Lung (tissue), 12 donors: Measurements from ENCODE around the gene MAN2A2. TPM values are rescaled to one million over a fixed set of nuclear protein-coding genes. Genes with fewer than 3 reads are reported as not detected.

Experiments
- ATAC-seq: fragments of 200-7000 bp; cut with Tn5 transposase; one replicate; pipeline ENCODE4 v1.9.1; 2020; ENCODE audit warnings: moderate number of reproducible peaks; ENCODE audit not compliant: insufficient read depth, low FRiP score
- DNase-seq, 3 donors: peaks; one replicate each; pipeline ENCODE4 v3.0.0-alpha.2; 2013 to 2017
- H3K27ac ChIP-seq, 2 donors: one replicate each; pipeline ENCODE4 v1.5.1; 2013; ENCODE audit warnings: mild to moderate bottlenecking in 2 of 2, moderate library complexity in 2 of 2, control low read depth in 1 of 2, inconsistent platforms in 1 of 2, low read depth in 1 of 2, low read length in 1 of 2
- H3K27me3 ChIP-seq, 3 donors: one replicate each; pipeline ENCODE4 v1.5.1; 2013; ENCODE audit warnings: low read length in 2 of 3; ENCODE audit not compliant: control insufficient read depth in 3 of 3, insufficient read depth in 3 of 3
- H3K36me3 ChIP-seq, 4 donors: one replicate each; pipeline ENCODE4 v1.5.1; 2013; ENCODE audit warnings: low read length in 4 of 4, mild to moderate bottlenecking in 1 of 4, moderate library complexity in 1 of 4; ENCODE audit not compliant: control insufficient read depth in 4 of 4, insufficient read depth in 4 of 4
- H3K4me1 ChIP-seq, 5 donors: one replicate each; pipeline ENCODE4 v1.5.1; 2013; ENCODE audit warnings: low read length in 5 of 5, mild to moderate bottlenecking in 2 of 5, moderate library complexity in 1 of 5; ENCODE audit not compliant: control insufficient read depth in 5 of 5, insufficient read depth in 5 of 5
- H3K4me3 ChIP-seq: one replicate; pipeline ENCODE4 v1.5.1; 2013; ENCODE audit warnings: mild to moderate bottlenecking, control low read depth, moderate library complexity
- H3K9ac ChIP-seq, 2 donors: one replicate each; pipeline ENCODE4 v1.5.1; 2013; ENCODE audit warnings: low read length in 2 of 2, control low read depth in 1 of 2; ENCODE audit not compliant: insufficient read depth in 1 of 2
- H3K9me3 ChIP-seq, 4 donors: one replicate each; pipeline ENCODE4 v1.5.1; 2013; ENCODE audit warnings: low read length in 3 of 4, mild to moderate bottlenecking in 1 of 4, moderate library complexity in 1 of 4; ENCODE audit not compliant: control insufficient read depth in 4 of 4, insufficient read depth in 3 of 4
- CTCF ChIP-seq: IDR thresholded peaks from 2 replicates; pipeline ENCODE4 v1.5.1; 2012; ENCODE audit warnings: mild to moderate bottlenecking; ENCODE audit errors: control extremely low read depth, extremely low read depth
- WGBS, 2 donors: extraction: QIAGEN DNeasy Blood & Tissue Kit; methylation state at CpG; one replicate each; pipeline ENCODE4 v1.1.7; 2013; 5-methylcytosine and 5-hydroxymethylcytosine counted together
- polyA plus RNA-seq, 2 donors: library from polyadenylated mRNA; stranded (reverse); fragments of 200-250 nt; gene quantifications; one replicate each; pipeline ENCODE4 v1.2.1, GENCODE V29; 2013
- total RNA-seq, 2 donors: library from RNA; depleted of rRNA in 1 of 2; stranded (reverse); fragments of >200 nt in 1 of 2; gene quantifications; one replicate each; pipeline ENCODE4 v1.2.1, GENCODE V29; 2014 to 2021
- donor health status: control.
- donor health status: control.
- donor health status: Bipolar disorder and iron deficiency.
- donor health status: healthy.
- donor health status: DM: yes; HTN: yes; CAD: no.

Gene MAN2A2
- total and polyA plus RNA-seq, 4 donors, result 34.1 to 82.9 (median 60.1) TPM

GRCh38 chr15:90912770-90913075 is 9.6 kb downstream of the MAN2A2 start:
- Histone ChIP-seq H3K36me3 (peaks cover 18 to 79% (median 38%) of the 10 kb centered on the region in 4 donors), H3K4me3 (no peak overlapping the region), H3K9me3 (no peaks in the 10 kb centered on the region), H3K4me1 (no peaks in the 10 kb centered on the region), H3K9ac (no peak overlapping the region), H3K27ac (no peak overlapping the region), H3K27me3 (no peaks in the 10 kb centered on the region)
- TF ChIP-seq CTCF, result no peak
- DNase-seq (no peak), ATAC-seq (no peak)
- 95 to 97% methylated on average over 7 of the region's 7 CpGs for WGBS, 2 donors

- TF ChIP-seq CTCF, result no peak
- no peaks in the 10 kb centered on the region for H3K9me3 ChIP-seq
- no peak overlapping the region for H3K9ac ChIP-seq
- H3K27ac ChIP-seq, result no peak overlapping the region
- H3K4me3 ChIP-seq, result no peak overlapping the region
- peaks cover 22 to 86% (median 42%) of the 10 kb centered on the region in 4 donors for H3K36me3 ChIP-seq
- no peaks in the 10 kb centered on the region for H3K4me1 ChIP-seq
- DNase-seq, result no peak
- 95 to 97% methylated on average over 12 of the region's 12 CpGs for WGBS, 2 donors
- H3K27me3 ChIP-seq, result no peaks in the 10 kb centered on the region
- ATAC-seq, result no peak
Measured at GRCh38 chr15:90913398-90913944, 10.4 kb downstream of the MAN2A2 start.

GRCh38 chr15:90914305-90915080 is 11.4 kb downstream of the MAN2A2 start:
- no peaks in the 10 kb centered on the region for H3K27me3 ChIP-seq
- H3K36me3 ChIP-seq, result peaks cover 27 to 85% (median 45%) of the 10 kb centered on the region in 4 donors
- no peak overlapping the region for H3K9ac ChIP-seq
- no peak for TF ChIP-seq CTCF
- DNase-seq (no peak), ATAC-seq (no peak)
- WGBS, 2 donors, result 65 to 82% methylated on average over 22 of the region's 22 CpGs
- H3K4me3 ChIP-seq, result no peak overlapping the region
- H3K4me1 ChIP-seq, result no peaks in the 10 kb centered on the region
- H3K9me3 ChIP-seq, result no peaks in the 10 kb centered on the region
- H3K27ac ChIP-seq, result peak overlapping the region in 1 of 2 donors; percentile 59
